Liver (tissue), 2 donors: ENCODE measurements around the gene AHNAK2.
"Not testable (repeated sequence)": the region's sequence is repeated elsewhere in the genome, so short reads cannot be mapped to it uniquely, and the experiment has no call there.

Experiments
- CTCF ChIP-seq: fragments of 150-350 bp; IDR thresholded peaks from 2 replicates; pipeline ENCODE4 v1.5.1; 2017; ENCODE audit warnings: improper control_type of control experiment, low read depth, low read length; ENCODE audit not compliant: missing input control
- ZBTB33 ChIP-seq: IDR thresholded peaks from 2 replicates; pipeline ENCODE4 v1.6.1; 2016; ENCODE audit warnings: antibody characterized with exemption
- donor health status: healthy.

GRCh38 chr14:104890292-104890691 is 87.9 kb downstream of the AHNAK2 start:
- not testable (repeated sequence) for TF ChIP-seq CTCF, ZBTB33
